HEK293 (cell line): ENCODE data around the gene SMPX.

Experiments
- CTCF ChIA-PET: fragments of 350-600 bp; formaldehyde crosslinking; extraction: SDS; loops from one replicate; lab custom pipeline; 2021; ENCODE audit warnings: antibody characterized with exemption; lab: Yijun Ruan, JAX
- POLR2A ChIA-PET: fragments of 300-600 bp; formaldehyde crosslinking; extraction: SDS; loops from one replicate; lab custom pipeline; 2020; ENCODE audit warnings: antibody characterized with exemption, inconsistent platforms; lab: Yijun Ruan, JAX
- H3K27ac ChIP-seq: fragments of 200-500 bp; sonication (Bioruptor generic); 2 replicates; pipeline ENCODE4 v1.5.1; 2014; ENCODE audit warnings: low read depth, low read length, control low read depth, inconsistent platforms; ENCODE audit errors: extremely low read depth
- H3K36me3 ChIP-seq, 2 experiments: fragments of 200-500 bp in 1 of 2; sonication (Bioruptor generic) in 1 of 2; 1 replicate in 1 of 2; 2 replicates in 1 of 2; pipeline ENCODE4 v1.5.1; 2014 to 2017; ENCODE audit warnings: inconsistent platforms in 2 of 2, low read length in 2 of 2; ENCODE audit not compliant: control insufficient read depth in 2 of 2, insufficient read depth in 1 of 2
- H3K4me1 ChIP-seq: fragments of 200-500 bp; sonication (Bioruptor generic); 2 replicates; pipeline ENCODE4 v1.5.1; 2014; ENCODE audit warnings: mild to moderate bottlenecking, low read length, inconsistent platforms; ENCODE audit not compliant: control insufficient read depth, insufficient read depth
- H3K4me3 ChIP-seq: 2 replicates; pipeline ENCODE4 v1.5.1; 2011; ENCODE audit warnings: low read depth, mild to moderate bottlenecking, control low read depth, low read length, moderate library complexity
- H3K9me3 ChIP-seq: fragments of 200-500 bp; sonication (Bioruptor generic); 2 replicates; pipeline ENCODE4 v1.5.1; 2014; ENCODE audit warnings: low read depth, low read length, inconsistent platforms; ENCODE audit not compliant: control insufficient read depth, insufficient read depth
- GLI2 ChIP-seq: fragments of 450-650 bp; formaldehyde crosslinking; IDR thresholded peaks from 2 replicates; pipeline ENCODE4; 2017; ENCODE audit warnings: missing biosample characterization, missing genetic modification characterization, low read depth, borderline replicate concordance
- GLIS2 ChIP-seq: fragments of 450-650 bp; formaldehyde crosslinking; IDR thresholded peaks from 2 replicates; pipeline ENCODE4 v1.5.1; 2016; ENCODE audit warnings: missing biosample characterization, missing genetic modification characterization
- HOXC10 ChIP-seq: sonication (generic); formaldehyde crosslinking; IDR thresholded peaks from 2 replicates; pipeline ENCODE4 v1.8.1; 2023; ENCODE audit warnings: mild to moderate bottlenecking, missing genetic modification reagents
- KLF7 ChIP-seq: fragments of 450-650 bp; formaldehyde crosslinking; IDR thresholded peaks from 2 replicates; pipeline ENCODE4 v1.5.1; 2016; ENCODE audit warnings: missing biosample characterization, missing genetic modification characterization, borderline replicate concordance
- REPIN1 ChIP-seq: fragments of 450-650 bp; formaldehyde crosslinking; IDR thresholded peaks from 2 replicates; pipeline ENCODE4 v1.5.1; 2017; ENCODE audit warnings: missing biosample characterization, missing genetic modification characterization, low read depth
- ZNF10 ChIP-seq: fragments of 450-650 bp; formaldehyde crosslinking; IDR thresholded peaks from 2 replicates; pipeline ENCODE4 v1.5.1; 2017; ENCODE audit warnings: missing biosample characterization, missing genetic modification characterization
- ZNF292 ChIP-seq: fragments of 450-650 bp; formaldehyde crosslinking; IDR thresholded peaks from 2 replicates; pipeline ENCODE4 v1.5.1; 2016; ENCODE audit warnings: low read depth, missing biosample characterization, missing genetic modification characterization, borderline replicate concordance
- ZNF302 ChIP-seq: fragments of 450-650 bp; formaldehyde crosslinking; IDR thresholded peaks from 2 replicates; pipeline ENCODE4 v1.5.1; 2016; ENCODE audit warnings: missing biosample characterization, missing genetic modification characterization, low read depth
- ZNF394 ChIP-seq: fragments of 450-650 bp; formaldehyde crosslinking; IDR thresholded peaks from 2 replicates; pipeline ENCODE4 v1.5.1; 2016; ENCODE audit warnings: missing biosample characterization, missing genetic modification characterization, mild to moderate bottlenecking, moderate library complexity, borderline replicate concordance
- ZNF510 ChIP-seq: fragments of 450-650 bp; formaldehyde crosslinking; IDR thresholded peaks from 2 replicates; pipeline ENCODE4 v1.5.1; 2018; ENCODE audit warnings: mild to moderate bottlenecking, missing genetic modification characterization, missing biosample characterization; ENCODE audit not compliant: insufficient replicate concordance
- ZNF521 ChIP-seq: fragments of 450-650 bp; formaldehyde crosslinking; IDR thresholded peaks from 2 replicates; pipeline ENCODE4 v1.5.1; 2017; ENCODE audit warnings: missing biosample characterization, mild to moderate bottlenecking, missing genetic modification characterization
- ZNF529 ChIP-seq: fragments of 450-650 bp; formaldehyde crosslinking; IDR thresholded peaks from 2 replicates; pipeline ENCODE4 v1.5.1; 2017; ENCODE audit warnings: missing genetic modification characterization, missing biosample characterization; ENCODE audit not compliant: insufficient replicate concordance
- ZNF571 ChIP-seq: fragments of 450-650 bp; formaldehyde crosslinking; IDR thresholded peaks from 2 replicates; pipeline ENCODE4 v1.5.0; 2017; ENCODE audit warnings: missing biosample characterization, missing genetic modification characterization
- ZNF658 ChIP-seq: fragments of 450-650 bp; formaldehyde crosslinking; IDR thresholded peaks from 2 replicates; pipeline ENCODE4; 2016; ENCODE audit warnings: missing biosample characterization, missing genetic modification characterization
- ZNF664 ChIP-seq: fragments of 450-650 bp; formaldehyde crosslinking; IDR thresholded peaks from 2 replicates; pipeline ENCODE4 v1.5.1; 2016; ENCODE audit warnings: missing biosample characterization, missing genetic modification characterization
- ZNF701 ChIP-seq: fragments of 450-650 bp; formaldehyde crosslinking; IDR thresholded peaks from 2 replicates; pipeline ENCODE4 v1.5.1; 2016; ENCODE audit warnings: missing biosample characterization, missing genetic modification characterization
- ZNF747 ChIP-seq: fragments of 450-650 bp; formaldehyde crosslinking; IDR thresholded peaks from 2 replicates; pipeline ENCODE4 v1.5.1; 2016; ENCODE audit warnings: missing biosample characterization, missing genetic modification characterization
- ZNF843 ChIP-seq: fragments of 450-650 bp; formaldehyde crosslinking; IDR thresholded peaks from 2 replicates; pipeline ENCODE4 v1.5.1; 2016; ENCODE audit warnings: missing biosample characterization, missing genetic modification characterization
- ZXDB ChIP-seq: fragments of 450-650 bp; formaldehyde crosslinking; IDR thresholded peaks from 2 replicates; pipeline ENCODE4 v1.5.1; 2016; ENCODE audit warnings: missing biosample characterization, missing genetic modification characterization
- TF ChIP-seq, protein P1 (sequence below): fragments of 450-650 bp; formaldehyde crosslinking; IDR thresholded peaks from 2 replicates; pipeline ENCODE4 v1.5.1; 2016; ENCODE audit warnings: missing biosample characterization, missing genetic modification characterization
- TF ChIP-seq, protein P2 (sequence below): fragments of 450-650 bp; formaldehyde crosslinking; optimal IDR thresholded peaks from 2 replicates; pipeline ENCODE3; 2016; ENCODE audit warnings: missing biosample characterization, mild to moderate bottlenecking, missing genetic modification characterization
- TF ChIP-seq, protein P3 (sequence below): fragments of 450-650 bp; formaldehyde crosslinking; IDR thresholded peaks from 2 replicates; pipeline ENCODE4 v1.5.1; 2016; ENCODE audit warnings: missing biosample characterization, missing genetic modification characterization, low read depth
- TF ChIP-seq, protein P4 (sequence below): fragments of 450-650 bp; IDR thresholded peaks from 2 replicates; pipeline ENCODE4 v1.5.1; 2018; ENCODE audit warnings: missing biosample characterization, mild to moderate bottlenecking, missing genetic modification characterization
- TF ChIP-seq, protein P5 (sequence below): fragments of 450-650 bp; formaldehyde crosslinking; IDR thresholded peaks from 2 replicates; pipeline ENCODE4 v1.5.1; 2016; ENCODE audit warnings: missing biosample characterization, missing genetic modification characterization
- TF ChIP-seq, protein P6 (sequence below): fragments of 450-650 bp; formaldehyde crosslinking; IDR thresholded peaks from 2 replicates; pipeline ENCODE4 v1.5.1; 2016; ENCODE audit warnings: missing biosample characterization, missing genetic modification characterization

The SMPX gene

DNA sequence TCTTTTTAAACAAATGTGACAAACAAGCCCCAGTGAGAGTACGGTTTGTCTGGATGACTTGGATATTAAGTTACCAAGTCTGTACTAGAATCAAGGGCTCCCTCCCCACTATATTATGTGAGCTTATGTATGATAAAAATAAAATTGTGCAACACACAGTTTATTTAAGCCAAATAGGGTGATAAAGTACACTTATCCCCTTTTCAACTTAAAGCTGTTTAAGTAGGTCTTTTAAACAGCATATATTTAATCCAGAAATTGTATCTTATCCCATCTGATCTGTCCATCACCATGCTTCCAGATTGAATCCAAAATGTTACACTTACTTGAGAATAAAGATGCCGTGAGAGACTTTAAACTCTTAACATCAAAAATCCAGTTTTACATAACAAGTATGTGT lies 97.8 kb downstream of the SMPX start:
- Histone ChIP-seq H3K27ac (no peak overlapping the region), H3K9me3 (no peaks in the 10 kb centered on the region), H3K36me3 (no peaks in the 10 kb centered on the region), H3K4me1 (no peaks in the 10 kb centered on the region), H3K4me3 (no peak overlapping the region)
- TF ChIP-seq ZNF10 (tag by site-specific recombination) (no peak), ZNF658 (tag by site-specific recombination) (no peak), ZNF292 (no peak), ZNF747 (no peak), KLF7 (tag by site-specific recombination) (no peak), ZXDB (tag by site-specific recombination) (no peak), HOXC10 (CRISPR knock-in tag) (no peak), ZNF510 (tag by site-specific recombination) (no peak), ZNF302 (tag by site-specific recombination) (no peak), ZNF843 (tag by site-specific recombination) (no peak), REPIN1 (tag by site-specific recombination) (no peak)
- TF ChIP-seq, protein P1, sequence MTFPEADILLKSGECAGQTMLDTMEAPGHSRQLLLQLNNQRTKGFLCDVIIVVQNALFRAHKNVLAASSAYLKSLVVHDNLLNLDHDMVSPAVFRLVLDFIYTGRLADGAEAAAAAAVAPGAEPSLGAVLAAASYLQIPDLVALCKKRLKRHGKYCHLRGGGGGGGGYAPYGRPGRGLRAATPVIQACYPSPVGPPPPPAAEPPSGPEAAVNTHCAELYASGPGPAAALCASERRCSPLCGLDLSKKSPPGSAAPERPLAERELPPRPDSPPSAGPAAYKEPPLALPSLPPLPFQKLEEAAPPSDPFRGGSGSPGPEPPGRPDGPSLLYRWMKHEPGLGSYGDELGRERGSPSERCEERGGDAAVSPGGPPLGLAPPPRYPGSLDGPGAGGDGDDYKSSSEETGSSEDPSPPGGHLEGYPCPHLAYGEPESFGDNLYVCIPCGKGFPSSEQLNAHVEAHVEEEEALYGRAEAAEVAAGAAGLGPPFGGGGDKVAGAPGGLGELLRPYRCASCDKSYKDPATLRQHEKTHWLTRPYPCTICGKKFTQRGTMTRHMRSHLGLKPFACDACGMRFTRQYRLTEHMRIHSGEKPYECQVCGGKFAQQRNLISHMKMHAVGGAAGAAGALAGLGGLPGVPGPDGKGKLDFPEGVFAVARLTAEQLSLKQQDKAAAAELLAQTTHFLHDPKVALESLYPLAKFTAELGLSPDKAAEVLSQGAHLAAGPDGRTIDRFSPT (tag by site-specific recombination): no peak
- TF ChIP-seq, protein P2, sequence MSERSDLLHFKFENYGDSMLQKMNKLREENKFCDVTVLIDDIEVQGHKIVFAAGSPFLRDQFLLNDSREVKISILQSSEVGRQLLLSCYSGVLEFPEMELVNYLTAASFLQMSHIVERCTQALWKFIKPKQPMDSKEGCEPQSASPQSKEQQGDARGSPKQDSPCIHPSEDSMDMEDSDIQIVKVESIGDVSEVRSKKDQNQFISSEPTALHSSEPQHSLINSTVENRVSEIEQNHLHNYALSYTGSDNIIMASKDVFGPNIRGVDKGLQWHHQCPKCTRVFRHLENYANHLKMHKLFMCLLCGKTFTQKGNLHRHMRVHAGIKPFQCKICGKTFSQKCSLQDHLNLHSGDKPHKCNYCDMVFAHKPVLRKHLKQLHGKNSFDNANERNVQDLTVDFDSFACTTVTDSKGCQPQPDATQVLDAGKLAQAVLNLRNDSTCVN (tag by site-specific recombination): no peak
- TF ChIP-seq, protein P3, sequence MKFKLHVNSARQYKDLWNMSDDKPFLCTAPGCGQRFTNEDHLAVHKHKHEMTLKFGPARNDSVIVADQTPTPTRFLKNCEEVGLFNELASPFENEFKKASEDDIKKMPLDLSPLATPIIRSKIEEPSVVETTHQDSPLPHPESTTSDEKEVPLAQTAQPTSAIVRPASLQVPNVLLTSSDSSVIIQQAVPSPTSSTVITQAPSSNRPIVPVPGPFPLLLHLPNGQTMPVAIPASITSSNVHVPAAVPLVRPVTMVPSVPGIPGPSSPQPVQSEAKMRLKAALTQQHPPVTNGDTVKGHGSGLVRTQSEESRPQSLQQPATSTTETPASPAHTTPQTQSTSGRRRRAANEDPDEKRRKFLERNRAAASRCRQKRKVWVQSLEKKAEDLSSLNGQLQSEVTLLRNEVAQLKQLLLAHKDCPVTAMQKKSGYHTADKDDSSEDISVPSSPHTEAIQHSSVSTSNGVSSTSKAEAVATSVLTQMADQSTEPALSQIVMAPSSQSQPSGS (tag by site-specific recombination): no peak
- TF ChIP-seq, protein P4, sequence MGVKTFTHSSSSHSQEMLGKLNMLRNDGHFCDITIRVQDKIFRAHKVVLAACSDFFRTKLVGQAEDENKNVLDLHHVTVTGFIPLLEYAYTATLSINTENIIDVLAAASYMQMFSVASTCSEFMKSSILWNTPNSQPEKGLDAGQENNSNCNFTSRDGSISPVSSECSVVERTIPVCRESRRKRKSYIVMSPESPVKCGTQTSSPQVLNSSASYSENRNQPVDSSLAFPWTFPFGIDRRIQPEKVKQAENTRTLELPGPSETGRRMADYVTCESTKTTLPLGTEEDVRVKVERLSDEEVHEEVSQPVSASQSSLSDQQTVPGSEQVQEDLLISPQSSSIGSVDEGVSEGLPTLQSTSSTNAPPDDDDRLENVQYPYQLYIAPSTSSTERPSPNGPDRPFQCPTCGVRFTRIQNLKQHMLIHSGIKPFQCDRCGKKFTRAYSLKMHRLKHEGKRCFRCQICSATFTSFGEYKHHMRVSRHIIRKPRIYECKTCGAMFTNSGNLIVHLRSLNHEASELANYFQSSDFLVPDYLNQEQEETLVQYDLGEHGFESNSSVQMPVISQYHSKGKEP (tag by site-specific recombination): no peak
- ChIA-PET CTCF (no interaction called here), POLR2A (no interaction called here)

DNA sequence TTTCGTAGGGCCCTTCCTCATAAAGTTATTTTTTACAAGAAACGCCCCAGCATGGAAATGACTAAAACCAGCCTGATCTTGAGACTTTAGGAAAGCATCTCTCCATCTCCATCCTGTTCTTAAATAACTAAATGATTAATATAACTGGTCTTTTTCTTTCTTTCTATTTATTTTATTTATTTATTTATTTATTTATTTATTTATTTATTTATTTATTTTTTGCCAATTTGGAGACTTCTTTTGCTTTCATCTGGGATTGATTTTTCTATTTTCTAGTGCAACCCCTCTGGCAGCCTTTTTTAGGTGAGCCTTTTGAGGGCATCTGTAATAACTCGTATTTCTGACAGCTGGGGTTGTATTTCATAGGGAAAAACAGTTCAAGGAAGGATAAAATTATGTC lies 98.6 kb downstream of the SMPX start:
- Histone ChIP-seq H3K4me1 (no peaks in the 10 kb centered on the region), H3K27ac (no peak overlapping the region), H3K9me3 (no peaks in the 10 kb centered on the region), H3K36me3 (no peaks in the 10 kb centered on the region), H3K4me3 (no peak overlapping the region)
- ChIA-PET POLR2A (no interaction called here), CTCF (interaction anchor here (0.6 kb wide), 1 partner anchor 57 kb away, joined by 3 read pairs; no protein-coding TSS in a partner anchor)
- peak; percentile 28; the same call in 1 of the 2 replicates for TF ChIP-seq GLI2 (tag by site-specific recombination)
- no peak for TF ChIP-seq ZNF701 (tag by site-specific recombination)
- peak; percentile 91 for TF ChIP-seq ZNF394
- no peak for TF ChIP-seq GLIS2 (tag by site-specific recombination)
- TF ChIP-seq, protein P5, sequence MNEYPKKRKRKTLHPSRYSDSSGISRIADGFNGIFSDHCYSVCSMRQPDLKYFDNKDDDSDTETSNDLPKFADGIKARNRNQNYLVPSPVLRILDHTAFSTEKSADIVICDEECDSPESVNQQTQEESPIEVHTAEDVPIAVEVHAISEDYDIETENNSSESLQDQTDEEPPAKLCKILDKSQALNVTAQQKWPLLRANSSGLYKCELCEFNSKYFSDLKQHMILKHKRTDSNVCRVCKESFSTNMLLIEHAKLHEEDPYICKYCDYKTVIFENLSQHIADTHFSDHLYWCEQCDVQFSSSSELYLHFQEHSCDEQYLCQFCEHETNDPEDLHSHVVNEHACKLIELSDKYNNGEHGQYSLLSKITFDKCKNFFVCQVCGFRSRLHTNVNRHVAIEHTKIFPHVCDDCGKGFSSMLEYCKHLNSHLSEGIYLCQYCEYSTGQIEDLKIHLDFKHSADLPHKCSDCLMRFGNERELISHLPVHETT (tag by site-specific recombination): 0 out of 2 replicates have a peak, but pooled peaks have one; percentile 18
- TF ChIP-seq ZNF529 (tag by site-specific recombination): peak; percentile 61
- TF ChIP-seq ZNF571 (tag by site-specific recombination): no peak
- no peak for TF ChIP-seq ZNF521
- TF ChIP-seq ZNF664 (tag by site-specific recombination): 0 out of 2 replicates have a peak, but pooled peaks have one; percentile 9
- TF ChIP-seq, protein P6, sequence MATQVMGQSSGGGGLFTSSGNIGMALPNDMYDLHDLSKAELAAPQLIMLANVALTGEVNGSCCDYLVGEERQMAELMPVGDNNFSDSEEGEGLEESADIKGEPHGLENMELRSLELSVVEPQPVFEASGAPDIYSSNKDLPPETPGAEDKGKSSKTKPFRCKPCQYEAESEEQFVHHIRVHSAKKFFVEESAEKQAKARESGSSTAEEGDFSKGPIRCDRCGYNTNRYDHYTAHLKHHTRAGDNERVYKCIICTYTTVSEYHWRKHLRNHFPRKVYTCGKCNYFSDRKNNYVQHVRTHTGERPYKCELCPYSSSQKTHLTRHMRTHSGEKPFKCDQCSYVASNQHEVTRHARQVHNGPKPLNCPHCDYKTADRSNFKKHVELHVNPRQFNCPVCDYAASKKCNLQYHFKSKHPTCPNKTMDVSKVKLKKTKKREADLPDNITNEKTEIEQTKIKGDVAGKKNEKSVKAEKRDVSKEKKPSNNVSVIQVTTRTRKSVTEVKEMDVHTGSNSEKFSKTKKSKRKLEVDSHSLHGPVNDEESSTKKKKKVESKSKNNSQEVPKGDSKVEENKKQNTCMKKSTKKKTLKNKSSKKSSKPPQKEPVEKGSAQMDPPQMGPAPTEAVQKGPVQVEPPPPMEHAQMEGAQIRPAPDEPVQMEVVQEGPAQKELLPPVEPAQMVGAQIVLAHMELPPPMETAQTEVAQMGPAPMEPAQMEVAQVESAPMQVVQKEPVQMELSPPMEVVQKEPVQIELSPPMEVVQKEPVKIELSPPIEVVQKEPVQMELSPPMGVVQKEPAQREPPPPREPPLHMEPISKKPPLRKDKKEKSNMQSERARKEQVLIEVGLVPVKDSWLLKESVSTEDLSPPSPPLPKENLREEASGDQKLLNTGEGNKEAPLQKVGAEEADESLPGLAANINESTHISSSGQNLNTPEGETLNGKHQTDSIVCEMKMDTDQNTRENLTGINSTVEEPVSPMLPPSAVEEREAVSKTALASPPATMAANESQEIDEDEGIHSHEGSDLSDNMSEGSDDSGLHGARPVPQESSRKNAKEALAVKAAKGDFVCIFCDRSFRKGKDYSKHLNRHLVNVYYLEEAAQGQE (tag by site-specific recombination): peak; percentile 58; the same call in 1 of the 2 replicates
